ENCODE measurements around the gene GSC2.
"Not testable (repeated sequence)": the region's sequence is repeated elsewhere in the genome, so short reads cannot be mapped to it uniquely, and the experiment has no call there.

GSC2 gene

GRCh38 chr22:19177164-19178064 is 27.3 kb upstream of the GSC2 start:
- DNase-seq, result no peak

- DNase-seq, result no peak
These were observed 26.6 kb upstream of the GSC2 start for GRCh38 chr22:19176732-19177131.

GRCh38 chr22:19176175-19176643 is 26.1 kb upstream of the GSC2 start:
- DNase-seq, result no peak

GRCh38 chr22:19175602-19176174 is 25.6 kb upstream of the GSC2 start:
- DNase-seq, result no peak

GRCh38 chr22:19175026-19175601 is 25.0 kb upstream of the GSC2 start:
- DNase-seq, result no peak

GRCh38 chr22:19174106-19175025 is 24.3 kb upstream of the GSC2 start:
- DNase-seq, result no peak

GRCh38 chr22:19173047-19174035 is 23.2 kb upstream of the GSC2 start:
- no peak for DNase-seq

GRCh38 chr22:19172213-19173046 is 22.3 kb upstream of the GSC2 start:
- no peak for DNase-seq

GRCh38 chr22:19169947-19170318 is 19.8 kb upstream of the GSC2 start:
- DNase-seq, result no peak

- no peak for DNase-seq
These were observed 19.2 kb upstream of the GSC2 start for GRCh38 chr22:19169002-19169946.

GRCh38 chr22:19168088-19168890 is 18.2 kb upstream of the GSC2 start:
- DNase-seq, result no peak

GRCh38 chr22:19167106-19167869 is 17.2 kb upstream of the GSC2 start:
- DNase-seq, result no peak

- DNase-seq, result no peak
These were observed 16.3 kb upstream of the GSC2 start for GRCh38 chr22:19166421-19166820.

GRCh38 chr22:19164425-19164824 is 14.3 kb upstream of the GSC2 start:
- DNase-seq, result no peak

- DNase-seq, result not testable (repeated sequence)
These were observed 8.6 kb upstream of the GSC2 start for GRCh38 chr22:19158649-19159048.

- not testable (repeated sequence) for DNase-seq
These were observed 6.0 kb upstream of the GSC2 start for GRCh38 chr22:19156109-19156508.

GRCh38 chr22:19152942-19153883 is 3.1 kb upstream of the GSC2 start:
- no peak for DNase-seq

Measured in NCI-H2107 (cell line).